ENCODE data around the gene ARHGAP8.
"Not testable (repeated sequence)": the region's sequence is repeated elsewhere in the genome, so short reads cannot be mapped to it uniquely, and the experiment has no call there.

The ARHGAP8 gene

GRCh38 chr22:44773082-44773481 lies 20.7 kb downstream of the ARHGAP8 start:
- no peak for DNase-seq (ENCODE audit: low spot score)

- no peak for DNase-seq (ENCODE audit: low spot score)
Observed at GRCh38 chr22:44775862-44776261, 23.5 kb downstream of the ARHGAP8 start.

- DNase-seq (ENCODE audit: low spot score): no peak
Observed at GRCh38 chr22:44776605-44777363, 24.4 kb downstream of the ARHGAP8 start.

- no peak for DNase-seq (ENCODE audit: low spot score)
Observed at GRCh38 chr22:44777364-44777755, 25.0 kb downstream of the ARHGAP8 start.

- DNase-seq (ENCODE audit: low spot score): no peak
Observed at GRCh38 chr22:44780876-44781449, 28.6 kb downstream of the ARHGAP8 start.

- DNase-seq (ENCODE audit: low spot score): no peak
Observed at GRCh38 chr22:44782363-44782963, 30.1 kb downstream of the ARHGAP8 start.

- no peak for DNase-seq (ENCODE audit: low spot score)
Observed at GRCh38 chr22:44783091-44783490, 30.7 kb downstream of the ARHGAP8 start.

GRCh38 chr22:44783581-44783980 lies 31.2 kb downstream of the ARHGAP8 start:
- DNase-seq (ENCODE audit: low spot score): no peak

- DNase-seq (ENCODE audit: low spot score): no peak
Observed at GRCh38 chr22:44786136-44786535, 33.8 kb downstream of the ARHGAP8 start.

- no peak for DNase-seq (ENCODE audit: low spot score)
Observed at GRCh38 chr22:44786610-44787009, 34.2 kb downstream of the ARHGAP8 start.

- DNase-seq (ENCODE audit: low spot score): no peak
Observed at GRCh38 chr22:44787832-44788231, 35.5 kb downstream of the ARHGAP8 start.

- DNase-seq (ENCODE audit: low spot score): no peak
Observed at GRCh38 chr22:44793106-44793505, 40.7 kb downstream of the ARHGAP8 start.

GRCh38 chr22:44793506-44794172 lies 41.3 kb downstream of the ARHGAP8 start:
- DNase-seq (ENCODE audit: low spot score): no peak

- DNase-seq (ENCODE audit: low spot score): no peak
Observed at GRCh38 chr22:44795701-44796630, 43.6 kb downstream of the ARHGAP8 start.

- no peak for DNase-seq (ENCODE audit: low spot score)
Observed at GRCh38 chr22:44797181-44797725, 44.9 kb downstream of the ARHGAP8 start.

- DNase-seq (ENCODE audit: low spot score): no peak
Observed at GRCh38 chr22:44799077-44799945, 46.9 kb downstream of the ARHGAP8 start.

GRCh38 chr22:44799946-44800634 lies 47.7 kb downstream of the ARHGAP8 start:
- DNase-seq (ENCODE audit: low spot score): not testable (repeated sequence)

- DNase-seq (ENCODE audit: low spot score): no peak
Observed at GRCh38 chr22:44801476-44801875, 49.1 kb downstream of the ARHGAP8 start.

GRCh38 chr22:44802071-44802700 lies 49.8 kb downstream of the ARHGAP8 start:
- no peak for DNase-seq (ENCODE audit: low spot score)

All from GM03348 (cell line).